G401 (cell line): ENCODE measurements around the gene CACNA1C. TPM values are rescaled to one million over a fixed set of nuclear protein-coding genes. Genes with fewer than 3 reads are reported as not detected.
A peak's percentile ranks its signal among the peaks of the same experiment; 100 is the strongest.
"Not testable (repeated sequence)": the region's sequence is repeated elsewhere in the genome, so short reads cannot be mapped to it uniquely, and the experiment has no call there.

ENCODE experiments used
- DNase-seq: peaks from one replicate; pipeline ENCODE4 v3.0.0-alpha.2; 2015; ENCODE audit warnings: low spot score
- in situ Hi-C: cut with HindIII; loops from 2 replicates; pipeline ENCODE4 v1.10.0; 2016; ENCODE audit warnings: low sequenced_read_pairs, mixed read lengths
- total RNA-seq: library from RNA; depleted of rRNA; stranded (reverse); fragments of >200 nt; shearing (Covaris generic); gene quantifications from 2 replicates; pipeline ENCODE4 v1.2.3, GENCODE V29; 2014

Gene CACNA1C
- total RNA-seq, 1 experiment from 2014 or later = 2.8 TPM

DNA sequence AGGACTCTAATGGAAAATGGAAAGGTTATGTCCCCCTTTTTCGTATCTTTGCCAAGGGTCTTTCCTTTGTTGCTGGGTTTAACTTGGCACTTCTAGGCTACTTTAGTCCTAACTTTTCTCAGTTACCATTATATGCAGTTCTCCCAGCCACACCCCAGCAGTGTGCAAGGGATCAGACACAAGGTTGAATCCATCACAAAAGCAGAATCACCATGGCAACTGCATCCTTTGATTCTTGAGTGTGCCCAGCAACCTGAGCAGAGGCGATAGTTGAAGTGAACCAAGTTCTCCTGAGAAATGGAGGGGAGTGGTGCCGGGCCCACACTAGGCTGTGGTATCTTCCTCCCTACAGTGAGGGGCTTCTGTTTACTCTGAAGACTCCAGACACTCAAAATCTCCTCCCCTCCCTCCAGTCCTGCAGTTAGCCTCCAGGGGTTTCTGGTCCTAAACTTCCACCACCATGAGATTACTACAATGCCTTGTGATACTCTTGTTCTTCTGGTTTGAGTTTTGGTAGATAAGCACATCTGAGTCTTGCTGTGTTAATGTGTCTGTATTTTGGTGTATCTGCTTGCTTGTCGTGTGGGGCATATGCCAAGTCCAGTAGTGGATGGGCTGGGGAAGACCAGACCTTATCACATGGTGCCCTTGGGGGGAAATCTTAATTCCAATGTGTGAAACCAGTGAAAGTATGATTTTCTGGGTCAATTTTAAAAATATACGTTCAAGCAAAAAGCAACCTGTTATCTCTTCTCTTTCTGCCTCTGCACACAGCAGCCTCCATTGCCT, 183.9 kb downstream of the CACNA1C start:
- no peak for DNase-seq
- in situ Hi-C loops = no loop called here

DNA sequence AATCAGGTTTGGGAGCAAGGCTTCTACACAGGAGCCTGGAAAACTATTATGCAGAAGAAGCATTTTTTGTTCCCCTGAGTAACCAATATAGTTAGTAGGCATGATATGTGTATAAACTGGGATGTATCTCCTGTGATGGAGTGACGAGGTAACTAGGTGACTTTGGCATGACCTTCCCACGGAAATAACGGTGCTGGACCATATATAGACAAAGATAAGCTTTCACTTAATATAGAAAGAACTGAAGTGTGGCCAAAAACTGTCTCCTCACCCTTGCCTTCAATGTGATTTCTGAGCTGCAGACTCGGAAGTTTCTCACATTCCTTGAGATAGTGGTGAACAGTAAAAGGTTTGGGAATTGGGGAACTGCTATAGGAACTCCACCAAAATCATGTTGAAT, 185.3 kb downstream of the CACNA1C start:
- in situ Hi-C loops = no loop called here
- no peak for DNase-seq

DNA sequence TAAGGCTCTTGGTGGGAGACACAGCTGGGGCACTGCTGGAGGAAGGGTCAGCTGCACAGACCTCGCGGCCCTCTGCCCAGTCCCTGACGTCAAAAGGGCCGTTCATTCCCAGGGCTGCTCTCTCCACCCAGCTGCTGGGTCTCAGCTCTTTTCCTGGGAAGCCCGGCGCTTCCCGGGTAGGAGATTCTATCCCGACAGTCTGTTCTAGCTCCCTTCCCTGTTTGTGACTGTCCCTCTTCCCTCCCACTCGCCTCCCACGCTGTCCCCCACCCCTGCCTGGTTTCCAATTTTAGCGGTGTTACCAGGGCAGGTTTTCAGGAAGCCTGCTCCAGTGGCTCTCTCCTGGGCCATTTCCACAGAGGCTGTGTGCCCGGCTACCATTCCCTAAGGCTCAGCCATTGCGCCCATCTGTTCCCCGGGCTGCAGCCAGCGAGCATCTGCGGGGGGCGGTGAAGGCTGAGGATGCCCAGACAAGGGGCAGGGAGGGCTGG, 186.6 kb downstream of the CACNA1C start:
- in situ Hi-C loops = no loop called here
- DNase-seq = peak; percentile 97

DNA sequence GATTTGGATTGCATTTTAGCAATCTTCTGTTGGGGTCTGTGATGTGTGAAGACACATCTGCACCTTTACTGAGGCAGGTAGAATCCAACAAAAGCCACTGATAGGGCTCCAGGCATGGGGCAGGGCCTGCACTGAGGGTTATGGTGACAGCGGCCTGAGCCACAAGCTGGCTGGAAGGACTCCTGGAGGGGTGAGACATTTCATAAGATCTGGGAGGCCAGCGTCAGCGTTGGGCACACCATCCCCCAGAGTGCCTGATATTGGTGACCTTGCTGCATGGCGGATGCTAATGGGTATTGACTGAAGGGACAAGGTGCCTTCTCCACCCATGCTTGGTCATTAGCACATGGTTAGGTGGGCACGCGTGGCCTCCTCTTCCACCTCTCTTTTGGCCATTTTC, 187.6 kb downstream of the CACNA1C start:
- DNase-seq = no peak
- in situ Hi-C loops = no loop called here

DNA sequence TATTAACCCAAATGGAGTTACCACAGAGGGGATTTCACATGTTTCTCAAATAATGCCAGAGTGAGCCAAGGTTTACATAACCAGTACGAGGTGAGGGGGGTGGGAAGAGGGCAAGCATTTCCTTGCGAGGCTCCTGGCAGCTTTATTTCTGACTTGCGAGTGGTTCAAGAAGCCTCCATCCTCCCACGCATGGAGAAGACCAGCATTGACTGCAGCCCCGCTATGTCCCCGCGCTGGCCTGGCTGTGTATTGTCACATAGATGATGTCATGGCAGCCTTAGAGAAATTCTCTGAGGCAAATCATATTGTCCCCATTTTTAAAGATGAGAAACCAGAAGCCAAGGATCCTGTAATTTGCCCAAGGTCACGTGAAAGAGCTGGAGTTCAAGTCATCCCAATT, 188.2 kb downstream of the CACNA1C start:
- in situ Hi-C loops = no loop called here
- DNase-seq = no peak

DNA sequence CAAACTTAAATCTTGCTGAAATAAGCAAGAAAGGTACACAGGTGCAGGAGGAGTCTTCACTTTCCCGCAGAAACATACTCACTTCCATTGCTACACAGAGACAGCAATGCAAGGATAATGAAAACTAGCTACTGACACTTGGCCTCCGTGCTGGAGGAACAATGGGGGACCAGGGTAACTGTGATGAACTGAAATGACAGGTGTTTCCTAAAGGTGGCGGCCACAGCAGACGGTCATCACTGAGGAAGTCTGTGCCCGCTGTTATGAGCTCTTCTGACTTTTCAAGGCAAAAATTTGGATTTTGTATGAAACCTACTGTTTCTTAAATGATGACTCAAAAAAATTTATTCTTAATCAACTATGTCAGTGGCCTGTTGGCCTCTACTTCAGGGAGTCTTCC, 189.4 kb downstream of the CACNA1C start:
- in situ Hi-C loops = no loop called here
- DNase-seq = peak; percentile 78

DNA sequence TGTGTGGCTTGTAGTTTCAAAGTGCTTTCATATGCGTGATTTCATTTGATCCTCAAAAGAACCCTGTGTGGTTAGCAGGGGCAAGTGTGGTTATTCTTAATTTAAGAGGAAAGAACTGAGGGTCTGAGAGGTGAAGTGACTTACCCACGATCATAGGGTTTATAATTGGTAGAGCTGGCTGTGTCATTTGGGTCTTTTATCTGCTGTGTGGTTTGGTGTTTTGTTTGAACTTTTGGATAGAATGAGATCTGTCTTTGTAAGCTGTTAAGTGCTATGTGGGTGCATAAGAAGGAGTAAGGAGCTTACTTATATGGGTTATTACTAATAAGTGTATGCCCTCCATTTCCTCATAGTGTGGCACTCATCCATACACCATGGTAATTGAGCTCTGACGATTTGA, 190.0 kb downstream of the CACNA1C start:
- in situ Hi-C loops = no loop called here

DNA sequence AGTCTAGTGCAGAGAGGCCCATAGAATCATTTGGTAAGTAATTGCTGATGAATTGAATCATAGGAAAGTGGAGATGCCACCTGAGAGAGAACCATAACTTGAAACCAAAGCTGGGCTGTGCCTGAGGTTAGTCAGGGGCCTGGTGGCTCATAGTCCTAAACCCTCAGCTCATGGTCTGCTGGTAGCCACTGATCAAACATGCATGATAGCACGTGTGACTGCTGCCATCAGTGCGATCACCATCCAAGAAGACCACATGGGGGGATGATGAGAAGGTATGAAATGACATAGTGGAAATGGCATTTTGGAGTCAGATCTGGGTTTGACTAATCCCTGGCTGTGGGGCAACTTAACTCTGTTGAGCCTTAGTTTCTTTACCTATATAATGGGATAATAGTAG, 190.5 kb downstream of the CACNA1C start:
- in situ Hi-C loops = no loop called here

More for the DNA sequence above, 190.0 kb downstream of the CACNA1C start:
- no peak for DNase-seq

DNA sequence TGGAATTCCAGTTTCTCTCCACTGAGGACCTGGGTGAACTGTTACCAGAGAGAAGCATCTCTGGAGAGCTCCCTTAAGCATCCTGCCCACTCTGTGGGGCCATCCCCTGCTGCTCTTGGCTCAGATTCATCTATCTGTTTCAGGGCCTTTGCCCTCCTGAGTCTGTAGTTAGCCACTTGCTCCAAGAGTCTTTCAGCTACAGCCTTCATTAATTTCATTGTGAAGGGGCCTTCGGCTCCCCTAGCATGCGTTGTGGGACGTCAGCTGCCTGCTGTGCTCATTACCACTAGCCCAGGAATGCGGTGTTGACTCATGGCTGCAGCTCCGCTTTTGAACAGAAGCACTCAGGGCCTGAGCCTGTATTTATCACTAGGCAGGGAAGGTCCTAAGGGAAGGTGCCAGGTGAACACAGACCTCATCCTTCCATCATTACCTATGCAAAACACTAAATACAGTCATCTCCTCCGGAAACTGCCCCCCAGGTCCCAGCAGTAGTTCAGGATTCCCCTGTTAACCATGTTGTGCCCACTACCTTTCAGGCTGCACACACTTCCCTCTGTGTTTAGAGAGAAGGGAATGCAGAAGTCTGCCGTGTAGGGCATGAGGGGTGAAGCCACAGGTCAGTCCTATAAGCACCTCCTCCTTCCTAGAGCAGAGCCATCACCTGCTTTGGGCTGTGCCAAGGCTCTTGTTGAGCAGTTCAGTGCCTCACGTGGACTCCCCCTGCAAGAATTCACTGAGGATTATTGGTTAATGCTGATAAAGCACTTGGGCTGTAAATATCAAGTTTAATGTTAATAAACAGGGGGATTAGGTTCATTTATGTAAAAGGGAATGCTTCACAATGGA, 191.4 kb downstream of the CACNA1C start:
- in situ Hi-C loops = no loop called here
- DNase-seq = no peak

More for the DNA sequence above, 190.5 kb downstream of the CACNA1C start:
- DNase-seq = no peak

DNA sequence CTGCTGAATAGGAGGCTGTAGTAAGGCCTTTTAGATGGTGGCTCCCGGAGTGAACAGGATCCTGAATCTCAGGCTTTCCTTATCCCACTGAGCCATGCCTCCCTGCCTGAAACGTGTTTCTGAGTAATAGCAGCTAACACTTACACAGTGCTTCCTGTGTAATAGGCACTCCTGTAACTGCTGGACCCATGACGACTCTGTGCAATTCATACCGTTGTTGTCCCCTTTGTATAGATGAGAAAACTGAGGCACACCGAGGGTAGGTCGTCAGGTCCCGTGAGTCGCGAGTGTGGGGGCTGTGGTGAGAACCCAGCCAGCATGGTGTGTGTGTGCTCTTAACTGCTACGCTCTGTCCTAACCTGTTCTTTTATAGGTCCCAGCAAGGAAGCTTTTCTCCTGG, 193.6 kb downstream of the CACNA1C start:
- in situ Hi-C loops = no loop called here
- no peak for DNase-seq

DNA sequence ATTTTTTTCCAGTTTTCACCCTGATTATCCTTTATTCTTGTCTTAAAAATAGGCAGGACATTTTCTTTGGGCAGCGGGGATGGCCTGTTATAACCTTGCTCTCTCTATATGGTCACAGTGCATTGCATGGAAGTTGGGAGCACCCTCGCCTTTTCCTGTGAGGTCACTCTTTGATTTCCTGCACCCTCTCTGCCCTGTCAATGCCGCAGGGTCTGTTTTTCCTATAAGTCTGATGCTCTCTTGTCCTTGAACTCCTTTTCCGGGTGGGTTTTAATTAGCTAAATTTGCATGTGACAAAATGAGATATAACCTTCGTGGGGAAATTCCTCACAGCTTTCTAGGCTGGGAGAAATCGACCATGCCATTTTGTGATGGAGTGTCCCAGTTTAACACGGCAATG, 194.3 kb downstream of the CACNA1C start:
- DNase-seq = no peak
- in situ Hi-C loops = no loop called here

DNA sequence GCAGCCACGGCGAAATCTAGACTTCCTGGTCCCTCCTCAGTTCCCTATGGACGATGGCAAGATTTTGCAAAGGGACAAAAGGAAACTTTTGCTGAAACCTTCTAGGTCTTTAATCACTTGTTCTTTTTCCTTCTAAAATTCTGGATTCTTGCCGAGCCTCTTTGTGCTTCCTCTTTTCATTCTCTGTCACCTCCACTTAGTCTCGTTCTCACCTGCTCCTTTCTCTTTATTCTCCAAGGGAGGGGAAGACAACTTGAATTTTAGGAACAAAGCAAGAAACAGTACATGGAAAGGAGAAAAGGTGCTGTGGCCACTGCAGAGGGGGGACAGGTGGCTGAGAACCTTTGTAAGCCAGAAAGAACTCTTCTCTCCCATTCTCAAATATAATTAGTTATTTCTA, 194.8 kb downstream of the CACNA1C start:
- in situ Hi-C loops = no loop called here
- DNase-seq = no peak

DNA sequence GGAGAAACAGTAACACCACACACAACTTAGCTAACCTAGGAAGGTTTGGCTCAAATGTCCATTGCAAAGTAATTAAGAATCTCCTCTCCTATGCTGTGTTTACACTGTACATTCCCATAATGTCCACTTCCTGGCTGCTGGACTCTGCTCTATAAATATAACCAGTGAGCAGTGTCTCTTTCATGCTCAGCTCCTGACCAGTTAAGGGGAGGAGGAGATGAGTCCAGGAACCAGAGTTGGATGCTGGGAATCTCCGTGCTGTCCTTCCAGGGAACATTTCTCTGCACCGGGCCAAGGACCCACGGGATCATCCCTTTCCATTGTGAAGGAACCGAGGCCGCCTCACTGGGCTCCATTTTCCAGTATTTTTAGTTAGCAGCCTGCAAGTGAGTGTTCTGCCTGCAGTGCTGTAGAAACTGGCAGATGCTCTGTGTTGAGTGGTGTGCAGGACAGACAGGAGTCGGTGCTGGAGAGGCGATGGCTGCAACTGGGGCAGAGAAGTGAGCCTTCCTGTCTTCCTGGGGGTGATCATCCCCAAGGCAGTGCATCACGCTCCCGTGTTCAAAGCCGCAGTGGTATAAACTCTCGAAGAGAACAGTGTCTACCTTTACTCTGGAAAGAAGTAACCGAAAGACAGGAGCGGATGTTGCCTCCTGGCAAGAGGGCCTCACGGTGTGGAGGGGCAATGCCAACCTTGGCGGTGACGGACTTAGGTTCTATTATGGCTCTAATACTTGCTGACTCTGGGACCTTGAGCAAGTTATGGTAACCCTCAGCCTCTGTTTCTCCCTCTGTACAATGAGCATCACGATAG, 195.5 kb downstream of the CACNA1C start:
- peak; percentile 42 for DNase-seq
- in situ Hi-C loops = no loop called here

DNA sequence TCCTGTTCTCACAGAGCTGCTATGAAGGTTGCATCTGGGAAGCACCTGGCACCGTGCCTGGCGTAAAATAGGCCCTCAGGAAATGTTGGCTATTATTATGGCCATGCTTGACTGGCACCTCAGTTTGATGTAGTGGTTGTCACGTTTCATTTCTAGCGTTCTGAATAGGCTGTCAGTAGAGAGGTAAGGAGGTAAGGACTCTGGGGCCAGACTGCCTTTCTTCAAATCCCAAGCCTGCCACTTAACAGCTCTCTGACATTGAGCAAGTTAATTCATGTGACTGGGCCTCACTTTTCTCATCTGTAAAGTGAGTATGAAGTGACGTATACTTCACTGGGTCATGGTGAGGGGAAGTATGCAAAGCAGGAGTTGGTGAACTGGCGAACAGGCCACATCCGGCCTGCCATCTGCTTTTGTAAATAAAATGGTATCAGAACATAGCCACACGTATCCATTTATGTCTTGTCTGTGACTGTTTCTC, 196.2 kb downstream of the CACNA1C start:
- in situ Hi-C loops = no loop called here
- no peak for DNase-seq

DNA sequence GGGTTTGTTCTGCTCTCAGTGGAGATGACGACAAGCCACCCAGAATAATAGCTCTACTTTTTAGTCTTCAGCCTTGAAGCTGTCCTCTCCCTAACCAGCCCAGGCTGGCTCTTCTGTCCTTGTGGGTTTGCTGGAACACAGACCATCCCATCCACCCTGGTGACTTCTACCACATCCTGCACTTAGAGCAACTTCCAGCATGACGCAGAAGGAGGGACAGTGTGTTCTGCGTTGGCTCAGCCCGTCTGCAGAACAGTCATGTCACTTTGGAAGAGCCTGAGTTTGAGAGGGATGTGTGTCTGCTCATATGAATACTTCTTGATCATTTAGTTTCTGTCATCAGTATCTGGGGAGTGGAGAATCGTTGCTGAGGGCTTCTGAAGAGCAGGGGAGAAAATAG, 198.0 kb downstream of the CACNA1C start:
- no peak for DNase-seq
- in situ Hi-C loops = no loop called here

DNA sequence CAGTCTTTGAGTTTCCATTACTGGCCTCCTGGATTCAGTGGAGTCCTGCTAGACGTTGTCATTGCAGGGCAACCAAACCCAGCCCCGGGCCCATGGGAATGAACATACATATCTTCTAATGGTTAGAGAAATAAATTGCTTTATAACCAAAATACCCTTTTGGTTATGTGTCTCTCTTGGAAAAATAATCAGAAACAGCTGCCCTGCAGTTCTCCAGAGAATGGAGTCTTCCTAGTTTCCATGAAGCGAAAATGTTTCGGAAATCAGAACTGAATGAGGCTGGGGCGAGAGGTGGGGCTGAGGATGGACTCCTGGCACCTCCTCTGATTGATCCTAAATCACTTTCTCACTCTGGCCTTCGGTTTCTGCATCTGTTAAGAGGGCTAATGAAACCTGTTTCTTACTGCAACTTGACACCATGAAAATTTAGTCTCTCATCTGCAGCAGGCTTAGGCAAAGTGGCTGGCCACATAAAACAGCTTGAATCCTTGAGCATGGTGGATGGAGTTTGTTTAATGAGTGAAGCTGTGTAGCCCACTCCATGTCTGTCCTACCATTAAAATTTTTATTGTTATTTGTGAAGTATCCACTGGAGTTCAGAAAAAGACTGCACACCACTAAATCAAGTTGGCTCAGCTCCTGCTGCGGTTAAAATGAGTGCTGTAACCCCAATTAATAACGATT, 198.9 kb downstream of the CACNA1C start:
- in situ Hi-C loops = no loop called here
- no peak for DNase-seq

DNA sequence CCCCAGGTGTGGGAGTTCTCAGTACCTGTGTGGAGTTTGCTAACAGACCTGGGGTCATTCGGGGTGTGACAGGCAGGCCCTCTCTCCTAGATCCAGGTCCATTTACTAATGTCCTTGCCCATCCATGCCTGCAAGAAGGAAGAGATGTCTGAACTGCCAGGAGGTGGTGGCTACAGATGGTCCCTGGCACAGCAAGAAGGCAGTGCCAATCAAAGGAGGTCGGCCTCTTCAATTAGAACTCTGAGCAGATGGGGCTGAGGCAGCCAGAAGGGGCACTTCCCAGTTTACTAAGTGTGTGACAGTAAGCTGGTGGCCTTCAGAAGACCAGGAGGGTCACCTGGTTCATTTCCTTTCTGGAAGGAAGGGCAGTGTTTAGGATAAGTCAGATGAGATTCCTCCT, 202.5 kb downstream of the CACNA1C start:
- in situ Hi-C loops = no loop called here

DNA sequence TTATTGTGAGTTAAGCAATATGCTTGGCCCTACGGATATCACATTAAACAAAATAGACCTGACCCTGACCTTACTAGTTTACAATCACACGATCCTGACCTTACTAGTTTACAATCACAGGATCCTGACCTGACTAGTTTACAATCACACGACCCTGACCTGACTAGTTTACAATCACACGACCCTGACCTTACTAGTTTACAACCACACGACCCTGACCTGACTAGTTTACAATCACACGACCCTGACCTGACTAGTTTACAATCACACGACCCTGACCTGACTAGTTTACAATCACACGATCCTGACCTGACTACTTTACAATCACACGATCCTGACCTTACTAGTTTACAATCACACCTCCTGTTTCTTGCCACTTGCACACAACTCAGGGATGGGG, 202.9 kb downstream of the CACNA1C start:
- in situ Hi-C loops, DNase-seq: not testable (repeated sequence)

More for the DNA sequence above, 202.5 kb downstream of the CACNA1C start:
- peak; percentile 77 for DNase-seq

DNA sequence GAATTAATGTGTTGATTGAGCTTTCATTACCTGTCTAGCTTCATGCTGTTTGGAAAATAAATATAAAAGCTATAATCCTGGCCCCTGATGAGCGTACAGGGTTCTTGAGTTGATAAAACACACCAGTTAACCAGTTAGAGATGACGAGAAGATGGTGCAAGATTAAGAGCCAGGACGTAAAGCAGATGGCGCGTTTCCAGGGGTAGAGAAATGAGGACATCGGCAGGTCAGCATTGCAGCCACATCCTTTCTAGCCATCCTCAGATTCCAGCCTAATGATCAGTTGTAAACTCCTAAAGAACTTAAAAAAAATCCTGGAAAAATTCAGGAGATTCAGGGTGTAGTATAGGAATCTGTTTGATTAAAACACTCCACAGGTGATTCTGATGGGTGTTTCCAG, 203.7 kb downstream of the CACNA1C start:
- no peak for DNase-seq
- in situ Hi-C loops = no loop called here
